GDM1 (cell line): ENCODE measurements around the gene ZIC2.

Experiments used
- DNase-seq: peaks from one replicate; lab custom pipeline; 2025; lab: John Stamatoyannopoulos, UW

ZIC2 gene

GRCh38 chr13:99974296-99974938 is 7.2 kb upstream of the ZIC2 start:
- DNase-seq = no peak

DNA sequence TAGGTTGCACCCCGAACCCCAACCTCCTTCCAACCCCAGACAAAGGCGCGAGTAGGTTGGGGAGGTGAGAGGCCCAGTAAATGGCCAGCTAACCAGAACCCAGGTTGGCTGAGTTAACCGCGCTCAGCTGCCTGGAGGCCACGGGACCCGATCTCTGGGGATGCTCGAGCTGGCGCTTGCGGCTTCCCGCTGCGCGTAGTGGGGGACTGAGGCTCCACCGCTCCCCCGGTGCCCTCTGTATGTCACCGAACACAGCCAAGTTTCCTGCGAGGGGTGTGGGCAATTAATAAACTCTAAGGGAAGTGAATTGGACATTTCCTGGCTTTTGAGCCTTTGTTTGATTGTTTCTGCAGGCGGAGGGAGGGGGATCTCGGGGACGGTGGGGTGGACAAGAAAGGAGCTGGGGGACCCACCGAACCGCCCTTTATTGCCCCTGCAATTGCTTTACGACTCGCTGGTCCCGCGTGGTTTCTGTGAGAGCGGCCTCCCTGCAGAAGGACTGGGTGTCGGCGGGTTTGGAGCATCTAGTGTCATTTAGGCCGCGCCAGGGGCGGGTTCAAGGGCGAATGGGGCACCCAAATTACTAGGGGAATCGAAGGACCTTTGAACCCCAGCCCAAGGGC is 6.5 kb upstream of the ZIC2 start:
- no peak for DNase-seq

DNA sequence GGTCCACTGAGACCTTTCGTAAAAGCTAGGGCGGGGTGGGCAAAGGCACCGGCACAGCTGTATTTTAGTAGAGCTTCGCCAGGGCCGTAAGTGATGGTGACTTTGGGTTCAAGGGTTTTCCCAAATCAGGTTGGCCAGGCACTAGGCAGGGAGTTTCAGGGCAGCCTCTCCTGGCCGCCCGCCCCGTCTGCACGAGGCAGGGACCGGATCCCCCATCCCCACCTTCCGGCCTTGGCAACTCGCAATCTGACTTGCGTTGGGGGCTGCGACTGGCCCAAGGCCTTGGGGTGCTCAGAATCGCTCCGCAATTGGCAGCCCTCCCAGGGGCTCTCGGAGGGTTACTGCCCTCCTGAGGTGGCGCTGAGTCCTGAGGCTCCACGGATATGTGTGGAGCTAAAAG is 6.0 kb upstream of the ZIC2 start:
- no peak for DNase-seq

DNA sequence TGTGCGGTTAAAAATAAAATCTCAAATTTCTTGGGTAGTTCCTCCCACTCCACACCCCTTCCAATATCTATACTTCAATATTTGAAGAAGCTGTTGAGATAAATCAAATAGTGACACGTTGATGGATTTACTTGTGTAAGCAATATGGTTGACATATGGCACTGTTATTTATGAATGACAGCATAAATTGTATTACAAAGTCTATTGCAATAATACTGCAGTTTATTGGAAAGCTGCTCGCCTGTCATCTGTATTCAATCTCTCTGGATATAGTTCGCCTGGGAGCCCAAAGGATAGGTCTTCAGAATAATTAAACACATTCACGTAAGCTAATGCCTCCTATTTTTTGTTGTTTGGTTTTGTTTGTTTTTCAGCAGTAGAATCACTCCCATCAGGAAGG is 5.0 kb upstream of the ZIC2 start:
- DNase-seq = no peak

GRCh38 chr13:99977334-99977911 is 4.2 kb upstream of the ZIC2 start:
- DNase-seq = no peak

GRCh38 chr13:99977912-99978798 is 3.4 kb upstream of the ZIC2 start:
- DNase-seq = no peak

GRCh38 chr13:99978799-99979452 is 2.7 kb upstream of the ZIC2 start:
- no peak for DNase-seq

DNA sequence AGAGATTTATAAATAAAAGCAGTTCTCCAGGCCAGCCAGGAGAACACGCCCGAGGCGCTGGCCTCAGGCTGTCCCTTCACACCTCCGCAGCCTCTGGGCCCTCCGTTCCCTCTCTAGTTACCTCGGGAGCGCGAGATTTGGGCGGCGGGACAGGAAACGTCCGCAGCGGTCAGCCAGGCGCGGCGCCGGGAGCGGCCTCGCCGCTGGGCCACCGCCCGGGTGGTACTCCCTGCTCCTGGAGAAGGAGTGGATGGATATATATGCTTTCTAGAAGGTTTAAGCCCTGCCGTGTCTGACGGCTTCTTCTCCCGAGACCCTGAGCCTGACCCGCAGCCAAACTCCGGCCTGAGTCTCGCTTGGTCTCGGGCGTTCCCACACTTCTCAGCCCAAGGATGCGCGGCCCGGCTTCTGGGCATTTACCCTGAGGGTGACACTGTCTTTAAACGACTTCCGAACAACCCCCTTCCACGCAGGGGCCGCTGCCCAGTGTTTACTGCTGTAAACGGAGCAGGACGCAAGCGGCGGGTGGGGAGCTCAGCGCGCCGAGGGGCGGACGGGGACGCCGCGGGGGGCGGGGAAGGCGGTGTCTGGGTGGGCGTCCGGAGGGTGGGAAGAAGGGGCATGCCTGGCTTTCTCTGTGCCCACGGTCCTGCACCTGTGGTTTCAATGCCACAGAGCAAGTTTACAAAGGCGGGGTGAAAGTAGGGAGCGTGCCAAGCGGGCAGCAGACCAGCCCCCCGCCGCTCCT is 2.0 kb upstream of the ZIC2 start:
- DNase-seq = no peak

- no peak for DNase-seq
These were observed 1.3 kb upstream of the ZIC2 start for GRCh38 chr13:99980201-99980823.

DNA sequence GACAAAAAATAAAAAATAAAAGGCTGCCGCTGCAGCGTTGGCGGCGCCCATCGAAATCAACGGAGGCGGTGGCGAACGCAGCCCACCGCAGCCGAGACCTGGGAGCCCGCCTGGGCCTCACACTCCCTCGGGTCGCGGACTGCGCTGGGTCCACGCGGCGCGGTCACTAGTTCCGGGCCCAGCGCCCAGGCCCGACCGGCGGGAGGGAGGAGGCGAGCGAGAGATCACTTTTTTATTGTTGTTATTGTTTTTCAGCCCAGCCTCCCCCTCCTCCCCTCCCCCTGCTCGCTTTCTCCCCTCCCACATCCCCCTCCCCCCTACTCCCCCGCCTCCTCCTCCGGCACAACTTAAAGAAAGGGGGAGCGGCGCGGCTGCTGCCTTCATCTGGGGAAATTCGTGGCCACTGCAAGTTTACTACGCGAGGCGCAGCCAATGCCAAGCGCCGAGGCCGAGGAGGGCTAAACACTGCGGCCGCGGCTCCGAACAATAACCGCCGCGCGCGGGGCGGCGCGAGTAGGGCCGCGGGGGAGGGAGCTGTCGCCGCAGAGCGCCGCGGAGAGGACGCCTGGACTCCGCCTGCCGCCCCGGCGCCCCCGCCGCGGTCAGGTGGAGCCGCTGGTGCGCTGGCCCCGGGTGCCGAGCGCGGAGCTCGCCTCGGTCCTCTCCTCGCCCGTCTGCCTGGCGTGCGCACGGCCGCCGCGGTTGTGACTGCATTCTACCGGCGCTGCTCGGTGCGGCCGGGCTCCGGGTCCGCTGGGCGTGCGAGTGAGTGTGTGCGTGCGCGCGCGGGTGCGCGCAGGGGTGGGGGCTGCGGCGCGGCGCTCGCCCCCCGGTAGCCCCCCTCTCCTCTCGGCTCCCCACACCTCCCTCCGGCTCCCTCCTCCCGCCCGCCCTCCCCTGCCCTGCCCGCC is 505 bp upstream of the ZIC2 start:
- no peak for DNase-seq

DNA sequence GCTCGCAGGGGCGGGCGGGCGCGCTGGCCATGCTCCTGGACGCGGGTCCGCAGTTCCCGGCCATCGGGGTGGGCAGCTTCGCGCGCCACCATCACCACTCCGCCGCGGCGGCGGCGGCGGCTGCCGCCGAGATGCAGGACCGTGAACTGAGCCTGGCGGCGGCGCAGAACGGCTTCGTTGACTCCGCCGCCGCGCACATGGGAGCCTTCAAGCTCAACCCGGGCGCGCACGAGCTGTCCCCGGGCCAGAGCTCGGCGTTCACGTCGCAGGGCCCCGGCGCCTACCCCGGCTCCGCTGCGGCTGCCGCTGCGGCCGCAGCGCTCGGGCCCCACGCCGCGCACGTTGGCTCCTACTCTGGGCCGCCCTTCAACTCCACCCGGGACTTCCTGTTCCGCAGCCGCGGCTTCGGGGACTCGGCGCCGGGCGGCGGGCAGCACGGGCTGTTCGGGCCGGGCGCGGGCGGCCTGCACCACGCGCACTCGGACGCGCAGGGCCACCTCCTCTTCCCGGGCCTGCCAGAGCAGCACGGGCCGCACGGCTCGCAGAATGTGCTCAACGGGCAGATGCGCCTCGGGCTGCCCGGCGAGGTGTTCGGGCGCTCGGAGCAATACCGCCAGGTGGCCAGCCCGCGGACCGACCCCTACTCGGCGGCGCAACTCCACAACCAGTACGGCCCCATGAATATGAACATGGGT is 599 bp downstream of the ZIC2 start:
- no peak for DNase-seq

DNA sequence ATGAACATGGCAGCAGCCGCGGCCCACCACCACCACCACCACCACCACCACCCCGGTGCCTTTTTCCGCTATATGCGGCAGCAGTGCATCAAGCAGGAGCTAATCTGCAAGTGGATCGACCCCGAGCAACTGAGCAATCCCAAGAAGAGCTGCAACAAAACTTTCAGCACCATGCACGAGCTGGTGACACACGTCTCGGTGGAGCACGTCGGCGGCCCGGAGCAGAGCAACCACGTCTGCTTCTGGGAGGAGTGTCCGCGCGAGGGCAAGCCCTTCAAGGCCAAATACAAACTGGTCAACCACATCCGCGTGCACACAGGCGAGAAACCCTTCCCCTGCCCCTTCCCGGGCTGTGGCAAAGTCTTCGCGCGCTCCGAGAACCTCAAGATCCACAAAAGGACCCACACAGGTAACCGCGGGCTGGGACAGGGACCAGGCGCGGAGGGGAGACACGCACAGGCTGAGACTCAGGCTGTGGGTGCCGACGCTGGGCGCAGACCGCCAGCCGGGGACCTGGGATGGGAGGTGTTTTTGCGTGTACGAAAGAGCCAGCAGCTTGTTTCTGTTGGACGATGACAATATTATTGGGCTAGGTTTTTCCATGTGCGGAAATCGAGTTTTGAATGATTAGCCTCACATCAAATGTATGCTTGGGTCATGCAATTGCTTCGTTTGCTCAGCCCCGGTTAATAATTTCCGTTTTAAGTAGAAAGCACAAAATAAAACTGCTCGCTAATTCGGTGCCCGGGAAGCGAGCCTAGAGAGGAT is 1.3 kb downstream of the ZIC2 start:
- no peak for DNase-seq

DNA sequence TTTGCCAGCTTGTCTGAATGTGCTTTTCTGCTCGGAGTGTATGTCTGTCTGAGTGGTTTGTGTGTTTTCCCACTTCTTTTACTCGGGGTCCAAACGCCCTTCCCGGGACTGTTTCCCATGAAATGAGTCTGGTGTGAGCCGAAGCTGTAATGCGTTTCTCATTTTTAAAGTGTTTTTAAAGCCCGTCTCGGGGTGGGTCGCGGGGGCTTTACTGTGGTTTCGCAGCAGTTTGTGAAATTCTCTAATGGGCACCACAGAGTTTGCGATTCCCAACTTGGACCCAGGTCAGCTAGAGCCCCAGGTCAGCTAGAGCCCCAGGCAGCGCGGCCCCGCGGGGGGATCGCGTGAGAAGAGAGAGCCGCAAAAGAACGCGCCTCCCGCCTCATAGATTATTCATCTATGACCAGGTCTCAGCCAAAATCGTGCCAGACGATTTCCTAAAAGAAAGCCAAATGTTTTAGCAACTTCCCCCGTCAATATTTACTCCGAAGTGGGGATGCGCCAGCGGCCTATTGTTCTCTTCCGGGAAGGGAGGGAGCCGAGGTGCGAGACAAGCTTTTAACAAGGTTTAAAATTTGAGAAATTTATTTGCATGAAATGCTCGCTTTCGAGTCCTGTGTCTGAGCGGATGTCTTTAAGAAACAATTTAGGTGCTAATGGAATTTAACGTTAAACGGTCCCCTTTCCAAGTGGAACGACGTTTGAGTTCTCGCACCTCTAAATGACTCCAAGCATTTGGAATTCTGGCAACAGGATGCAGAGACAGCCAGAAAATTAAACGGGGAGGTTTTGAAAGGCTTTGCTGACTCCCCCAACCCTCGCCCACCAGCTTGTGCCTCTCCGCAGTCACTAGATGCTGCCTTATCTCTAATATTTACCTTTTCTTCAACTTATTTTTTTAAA is 2.2 kb downstream of the ZIC2 start:
- DNase-seq = no peak

DNA sequence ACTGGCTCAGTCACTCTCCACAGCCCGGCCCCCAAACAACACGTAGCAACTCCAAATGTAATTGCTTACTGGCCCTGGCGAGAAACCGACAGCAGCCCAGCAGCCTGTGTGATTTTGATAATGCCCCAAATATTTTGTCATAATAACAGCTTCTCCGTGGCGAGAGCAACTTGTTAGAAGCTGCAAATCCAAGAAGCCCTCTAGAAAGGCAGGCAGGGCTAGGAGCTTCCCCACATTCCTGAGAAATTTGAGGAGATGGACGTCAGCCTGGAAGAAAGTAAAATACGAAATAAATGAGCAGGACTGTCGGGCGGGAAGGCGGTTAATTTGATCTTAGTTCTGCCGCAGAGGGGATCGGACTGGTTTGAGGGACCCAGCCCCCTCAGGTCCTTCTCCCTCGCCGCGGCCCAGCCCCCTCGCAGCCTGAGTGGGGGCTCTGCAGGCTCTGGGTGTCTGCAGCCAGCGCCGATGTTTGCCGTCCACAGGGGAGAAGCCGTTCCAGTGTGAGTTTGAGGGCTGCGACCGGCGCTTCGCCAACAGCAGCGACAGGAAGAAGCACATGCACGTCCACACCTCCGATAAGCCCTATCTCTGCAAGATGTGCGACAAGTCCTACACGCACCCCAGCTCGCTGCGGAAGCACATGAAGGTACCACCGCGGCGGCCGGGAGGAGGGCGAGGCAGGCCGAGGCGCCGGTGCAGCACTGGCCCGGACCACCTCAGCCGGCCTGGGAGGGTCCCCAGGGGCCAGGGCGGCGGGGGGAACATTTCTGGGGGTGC is 3.1 kb downstream of the ZIC2 start:
- no peak for DNase-seq

- no peak for DNase-seq
These were observed 3.8 kb downstream of the ZIC2 start for GRCh38 chr13:99985241-99985874.

DNA sequence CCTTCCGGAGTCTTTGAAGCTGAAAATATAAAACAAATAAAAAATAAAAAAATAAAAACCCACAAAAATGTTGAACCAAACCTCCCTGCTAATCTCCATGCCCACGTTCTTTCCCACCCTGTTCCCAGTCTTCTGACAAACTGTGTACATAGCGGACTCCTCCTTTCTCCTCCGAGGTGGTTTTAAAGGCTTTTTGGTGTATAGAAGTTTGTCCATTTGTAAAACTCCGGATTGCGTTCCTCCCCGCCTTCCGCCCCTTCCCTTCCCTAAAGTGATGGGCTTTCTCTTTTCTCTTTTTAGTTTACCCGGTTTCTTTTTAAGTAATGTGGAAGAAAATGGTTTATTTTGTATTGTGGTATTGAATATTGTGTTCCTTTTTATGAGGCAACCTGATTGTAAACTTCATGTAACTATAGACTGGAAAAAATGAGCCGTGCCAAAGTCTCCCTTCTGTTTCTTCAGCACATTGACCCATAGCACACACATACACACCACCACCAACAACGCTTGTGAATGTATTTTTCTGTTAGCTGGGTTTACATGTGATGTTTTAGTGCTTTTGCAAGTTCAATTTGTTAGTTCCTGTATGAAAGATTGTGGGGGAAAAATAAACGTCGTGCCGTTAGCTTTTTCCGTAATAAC is 4.4 kb downstream of the ZIC2 start:
- DNase-seq = no peak
